LoVo (cell line): ENCODE data around the gene KLHL15.

ENCODE experiments used
- DNase-seq: peaks from one replicate; pipeline ENCODE4 v3.0.0-alpha.2; 2016; ENCODE audit warnings: low spot score

Gene KLHL15

GRCh38 chrX:23952984-23953907 lies 73.7 kb downstream of the KLHL15 start:
- no peak for DNase-seq

GRCh38 chrX:23952391-23952790 lies 74.6 kb downstream of the KLHL15 start:
- DNase-seq = no peak

- DNase-seq = no peak
Observed at GRCh38 chrX:23945206-23945605, 81.8 kb downstream of the KLHL15 start.

GRCh38 chrX:23944234-23944633 lies 82.8 kb downstream of the KLHL15 start:
- no peak for DNase-seq

- no peak for DNase-seq
Observed at GRCh38 chrX:23939203-23939602, 87.8 kb downstream of the KLHL15 start.

GRCh38 chrX:23938690-23939089 lies 88.3 kb downstream of the KLHL15 start:
- no peak for DNase-seq

- DNase-seq = no peak
Observed at GRCh38 chrX:23937100-23937499, 89.9 kb downstream of the KLHL15 start.

GRCh38 chrX:23936180-23936579 lies 90.8 kb downstream of the KLHL15 start:
- DNase-seq = no peak

- no peak for DNase-seq
Observed at GRCh38 chrX:23935106-23935505, 91.9 kb downstream of the KLHL15 start.
